Common myeloid progenitor, CD34-positive (primary cell): ENCODE data around the gene SLC16A3.

Experiments
- CTCF ChIA-PET: fragments of 350-600 bp; sonication (Branson Sonifier 250); formaldehyde crosslinking; loops from one replicate; lab custom pipeline; 2021; ENCODE audit warnings: antibody characterized with exemption; lab: Charles Lee
- POLR2A ChIA-PET: fragments of 350-600 bp; sonication (Branson Sonifier 250); formaldehyde crosslinking; loops from one replicate; lab custom pipeline; 2021; ENCODE audit warnings: antibody characterized with exemption; lab: Charles Lee
- DNase-seq, 3 donors: peaks; one replicate each; pipeline versions ENCODE4 v3.0.0 to v3.0.0-alpha.2; 2013
- H3K27ac ChIP-seq, 2 experiments: 1 replicate in 1 of 2; 2 replicates in 1 of 2; pipeline ENCODE4 v1.7.0; 2013; ENCODE audit warnings: inconsistent platforms in 2 of 2, low read length in 2 of 2, mild to moderate bottlenecking in 2 of 2, low read depth in 1 of 2, moderate library complexity in 1 of 2; ENCODE audit not compliant: severe bottlenecking in 2 of 2, insufficient read depth in 1 of 2, poor library complexity in 1 of 2
- H3K27me3 ChIP-seq, 5 experiments: replicated peaks in 2 of 5; 1 replicate in 3 of 5; 2 replicates in 2 of 5; pipeline versions ENCODE4 v1.6.1 to v1.7.0; 2013; ENCODE audit warnings: low read length in 4 of 5, mild to moderate bottlenecking in 2 of 5, moderate library complexity in 2 of 5, inconsistent platforms in 1 of 5; ENCODE audit not compliant: insufficient read depth in 5 of 5, control insufficient read depth in 4 of 5
- H3K36me3 ChIP-seq, 4 experiments: 1 replicate in 2 of 4; 2 replicates in 2 of 4; pipeline versions ENCODE4 v1.6.1 to v1.7.0; 2013; ENCODE audit warnings: low read length in 3 of 4, control low read depth in 1 of 4, mild to moderate bottlenecking in 1 of 4; ENCODE audit not compliant: control insufficient read depth in 4 of 4, insufficient read depth in 4 of 4
- H3K4me1 ChIP-seq, 4 experiments: 1 replicate in 3 of 4; 2 replicates in 1 of 4; pipeline versions ENCODE4 v1.6.1 to v1.7.1; 2013; ENCODE audit warnings: low read length in 3 of 4, mild to moderate bottlenecking in 3 of 4, control low read depth in 1 of 4, inconsistent platforms in 1 of 4, moderate library complexity in 1 of 4; ENCODE audit not compliant: control insufficient read depth in 4 of 4, insufficient read depth in 4 of 4; ENCODE audit errors: control extremely low read depth in 1 of 4
- H3K4me3 ChIP-seq, 7 experiments: 1 replicate in 4 of 7; 2 replicates in 3 of 7; pipeline versions ENCODE4 v1.5.1 to v1.7.0; 2013; ENCODE audit warnings: mild to moderate bottlenecking in 7 of 7, low read length in 6 of 7, moderate library complexity in 6 of 7, inconsistent platforms in 2 of 7, low read depth in 2 of 7, control low read depth in 1 of 7; ENCODE audit not compliant: insufficient read depth in 4 of 7, control insufficient read depth in 1 of 7; ENCODE audit errors: extremely low read depth in 1 of 7
- H3K9me3 ChIP-seq, 5 experiments: 1 replicate in 4 of 5; 2 replicates in 1 of 5; pipeline versions ENCODE4 v1.6.1 to v1.7.1; 2013; ENCODE audit warnings: low read length in 4 of 5, mild to moderate bottlenecking in 2 of 5, inconsistent platforms in 1 of 5, low read depth in 1 of 5, moderate library complexity in 1 of 5; ENCODE audit not compliant: control insufficient read depth in 4 of 5, insufficient read depth in 2 of 5; ENCODE audit errors: control extremely low read depth in 1 of 5
- WGBS: methylation state at CpG from one replicate; pipeline ENCODE4 v1.1.5; 2013; ENCODE audit not compliant: insufficient coverage; 5-methylcytosine and 5-hydroxymethylcytosine counted together

The SLC16A3 gene

DNA sequence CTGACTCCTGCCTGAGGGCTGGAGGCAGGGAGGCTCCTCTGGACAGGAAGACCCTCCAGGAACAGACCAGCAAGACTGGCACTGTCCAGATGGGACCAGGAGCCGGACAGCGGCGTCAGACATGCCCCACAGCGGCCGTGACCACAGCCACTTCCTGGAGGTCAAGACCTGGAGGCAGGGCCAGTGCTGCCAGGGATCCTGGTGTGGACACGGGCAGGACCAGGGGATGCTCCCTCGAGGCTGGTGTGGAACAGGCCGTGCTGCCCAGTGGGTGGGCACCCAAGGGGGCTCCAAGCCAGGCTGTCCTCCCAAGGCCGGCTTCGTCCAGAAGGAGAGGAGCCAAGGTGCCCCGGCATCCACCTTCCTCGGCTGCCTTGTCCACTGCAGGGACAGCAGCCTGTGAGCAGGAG lies 11.7 kb upstream of the SLC16A3 start:
- no peak for DNase-seq
- H3K27ac ChIP-seq, result peak overlapping the region in 1 of 2 experiments; percentile 62
- ChIA-PET CTCF (interaction anchor here (1.8 to 2.3 kb wide), 2 partner anchors 12 to 19 kb away, joined by 6 to 12 read pairs; no protein-coding TSS in a partner anchor), POLR2A (interaction anchor here (1.0 to 1.4 kb wide), 3 partner anchors 13 to 17 kb away, joined by 3 read pairs; no protein-coding TSS in a partner anchor)
- 85% methylated on average over 9 of the region's 12 CpGs for WGBS
- no peaks in the 10 kb centered on the region for H3K9me3 ChIP-seq
- H3K36me3 ChIP-seq, result no peaks in the 10 kb centered on the region
- peaks cover 0 to 52% (median 34%) of the 10 kb centered on the region in 4 experiments for H3K4me1 ChIP-seq
- no peaks in the 10 kb centered on the region for H3K27me3 ChIP-seq
- H3K4me3 ChIP-seq, result peak overlapping the region in 1 of 7 experiments; percentile 38

- CTCF ChIA-PET, result interaction anchor here (1.1 to 2.3 kb wide), 2 partner anchors 12 to 19 kb away, joined by 3 to 6 read pairs; no protein-coding TSS in a partner anchor
- peak in 1 of 3 donors; percentile 51 for DNase-seq
- WGBS, result 81% methylated on average over 15 of the region's 21 CpGs
- Histone ChIP-seq H3K27me3 (no peaks in the 10 kb centered on the region), H3K4me3 (no peak overlapping the region), H3K4me1 (peaks cover 0 to 52% (median 34%) of the 10 kb centered on the region in 4 experiments), H3K9me3 (no peaks in the 10 kb centered on the region), H3K27ac (peak overlapping the region in 1 of 2 experiments; percentile 62), H3K36me3 (no peaks in the 10 kb centered on the region)
- POLR2A ChIA-PET, result interaction anchor here (1.0 to 1.4 kb wide), 2 partner anchors 14 to 17 kb away, joined by 3 read pairs; no protein-coding TSS in a partner anchor
Measured at GRCh38 chr17:82217530-82218204, 11.2 kb upstream of the SLC16A3 start.

GRCh38 chr17:82218349-82219075 lies 10.3 kb upstream of the SLC16A3 start:
- Histone ChIP-seq H3K9me3 (no peaks in the 10 kb centered on the region), H3K27ac (peak overlapping the region in 1 of 2 experiments; percentile 62), H3K36me3 (no peaks in the 10 kb centered on the region), H3K4me1 (peaks cover 0 to 45% (median 27%) of the 10 kb centered on the region in 4 experiments), H3K27me3 (no peaks in the 10 kb centered on the region), H3K4me3 (no peak overlapping the region)
- POLR2A ChIA-PET, result no interaction called here
- CTCF ChIA-PET, result interaction anchor here (1.1 kb wide), 1 partner anchor 13 kb away, joined by 3 read pairs; no protein-coding TSS in a partner anchor
- DNase-seq, result no peak
- WGBS, result 98% methylated on average over 25 of the region's 32 CpGs

DNA sequence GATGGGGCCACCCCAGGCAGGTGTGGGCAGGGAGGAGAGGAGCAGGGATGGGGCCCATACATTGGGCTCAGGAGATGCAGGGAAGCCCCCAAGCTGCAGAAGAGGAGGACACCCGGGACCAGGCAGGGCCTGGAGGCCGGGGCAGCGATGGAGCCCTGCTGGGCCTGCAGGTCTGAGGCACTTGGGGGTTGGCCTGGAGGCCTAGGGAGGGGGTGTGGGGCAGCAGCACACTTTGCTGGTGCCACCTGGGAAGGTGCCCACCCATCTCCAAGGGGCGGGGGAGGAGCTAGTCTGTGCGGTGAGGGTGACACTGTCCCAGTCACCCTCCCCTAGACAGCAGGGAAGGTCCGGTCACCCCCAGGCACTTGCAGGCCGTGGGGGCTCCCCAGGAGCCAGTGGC lies 9.8 kb upstream of the SLC16A3 start:
- DNase-seq, result no peak
- CTCF ChIA-PET, result interaction anchor here (0.9 kb wide), 1 partner anchor 21 kb away, joined by 3 read pairs; no protein-coding TSS in a partner anchor
- Histone ChIP-seq H3K4me3 (no peak overlapping the region), H3K4me1 (peaks cover 0 to 43% (median 26%) of the 10 kb centered on the region in 4 experiments), H3K9me3 (no peaks in the 10 kb centered on the region), H3K36me3 (no peaks in the 10 kb centered on the region), H3K27ac (no peak overlapping the region), H3K27me3 (no peaks in the 10 kb centered on the region)
- WGBS, result 93% methylated on average over 3 of the region's 7 CpGs
- POLR2A ChIA-PET, result no interaction called here

GRCh38 chr17:82219753-82220709 lies 8.8 kb upstream of the SLC16A3 start:
- H3K4me1 ChIP-seq, result peaks cover 0 to 40% (median 25%) of the 10 kb centered on the region in 4 experiments
- no peaks in the 10 kb centered on the region for H3K36me3 ChIP-seq
- no peak for DNase-seq
- H3K4me3 ChIP-seq, result no peak overlapping the region
- 100% methylated on average over 10 of the region's 11 CpGs for WGBS
- POLR2A ChIA-PET, result interaction anchor here (1.5 kb wide), 1 partner anchor 9 kb away, joined by 4 read pairs; the partner anchor contains the start of gene SLC16A3
- no peaks in the 10 kb centered on the region for H3K27me3 ChIP-seq
- H3K9me3 ChIP-seq, result no peaks in the 10 kb centered on the region
- CTCF ChIA-PET, result interaction anchor here (0.9 to 1.9 kb wide), 4 partner anchors 9 to 20 kb away, joined by 3 to 5 read pairs (median 4); partner anchors contain the start of gene SLC16A3
- no peak overlapping the region for H3K27ac ChIP-seq

GRCh38 chr17:82221341-82221902 lies 7.4 kb upstream of the SLC16A3 start:
- no peaks in the 10 kb centered on the region for H3K36me3 ChIP-seq
- H3K4me3 ChIP-seq, result no peak overlapping the region
- no peaks in the 10 kb centered on the region for H3K27me3 ChIP-seq
- H3K9me3 ChIP-seq, result no peaks in the 10 kb centered on the region
- DNase-seq, result no peak
- ChIA-PET POLR2A (no interaction called here), CTCF (interaction anchor here (1.5 to 1.9 kb wide), 2 partner anchors 8 to 20 kb away, joined by 4 to 5 read pairs; partner anchors contain the start of gene SLC16A3)
- H3K27ac ChIP-seq, result no peak overlapping the region
- H3K4me1 ChIP-seq, result peaks cover 0 to 30% (median 15%) of the 10 kb centered on the region in 4 experiments
- WGBS, result 96% methylated on average over 5 of the region's 10 CpGs
